Hematopoietic multipotent progenitor cell (in vitro differentiated cells): ENCODE data around the gene TARDBP. TPM values are rescaled to one million over a fixed set of nuclear protein-coding genes. Genes with fewer than 3 reads are reported as not detected.
"Not testable (repeated sequence)": the region's sequence is repeated elsewhere in the genome, so short reads cannot be mapped to it uniquely, and the experiment has no call there.

Experiments
- DNase-seq, 3 donors: peaks; one replicate each; pipeline ENCODE4 v3.0.0-alpha.2; 2011 to 2015; ENCODE audit warnings: low read depth in 2 of 3, low spot score in 2 of 3
- total RNA-seq: library from RNA; depleted of rRNA; stranded (reverse); fragments of >200 nt; gene quantifications from one replicate; pipeline ENCODE4 v1.2.3, GENCODE V29; 2012

TARDBP gene
- total RNA-seq, 1 donor, result 60.9 TPM

DNA sequence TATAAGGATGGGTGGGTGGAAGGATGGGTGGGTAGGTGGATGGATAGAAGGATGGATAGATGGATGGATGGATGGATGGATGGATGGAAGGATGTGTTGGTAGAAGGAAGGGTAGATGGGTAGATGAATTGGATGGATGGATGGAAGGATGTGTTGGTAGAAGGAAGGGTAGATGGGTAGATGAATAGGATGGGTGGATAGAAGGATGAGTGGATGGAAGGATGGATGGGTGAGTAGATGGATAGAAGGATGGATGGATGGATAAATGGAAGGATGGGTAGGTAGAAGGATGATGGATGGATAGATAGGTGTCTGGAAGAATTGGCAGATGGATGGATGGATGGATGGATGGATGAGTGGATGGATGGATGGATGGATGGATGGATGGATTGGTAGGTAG is 28.6 kb downstream of the TARDBP start:
- no peak for DNase-seq

DNA sequence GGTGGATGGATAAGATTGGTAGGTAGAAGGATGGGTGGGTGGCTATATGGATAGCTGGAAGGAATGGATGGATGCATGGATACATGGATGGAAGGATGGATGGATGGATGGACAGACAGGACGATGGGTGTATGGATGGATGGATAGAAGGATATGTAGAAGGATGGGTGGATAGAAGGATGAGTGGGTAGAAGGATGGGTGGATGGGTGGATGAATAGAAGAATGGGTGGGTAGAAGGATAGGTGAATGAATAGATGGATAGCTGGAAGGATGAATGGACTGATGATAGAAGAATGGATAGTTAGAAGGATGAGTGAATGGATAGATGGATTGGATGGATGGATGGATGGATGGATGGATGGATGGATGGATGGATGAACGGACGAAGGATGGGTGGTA is 29.6 kb downstream of the TARDBP start:
- DNase-seq, result no peak

DNA sequence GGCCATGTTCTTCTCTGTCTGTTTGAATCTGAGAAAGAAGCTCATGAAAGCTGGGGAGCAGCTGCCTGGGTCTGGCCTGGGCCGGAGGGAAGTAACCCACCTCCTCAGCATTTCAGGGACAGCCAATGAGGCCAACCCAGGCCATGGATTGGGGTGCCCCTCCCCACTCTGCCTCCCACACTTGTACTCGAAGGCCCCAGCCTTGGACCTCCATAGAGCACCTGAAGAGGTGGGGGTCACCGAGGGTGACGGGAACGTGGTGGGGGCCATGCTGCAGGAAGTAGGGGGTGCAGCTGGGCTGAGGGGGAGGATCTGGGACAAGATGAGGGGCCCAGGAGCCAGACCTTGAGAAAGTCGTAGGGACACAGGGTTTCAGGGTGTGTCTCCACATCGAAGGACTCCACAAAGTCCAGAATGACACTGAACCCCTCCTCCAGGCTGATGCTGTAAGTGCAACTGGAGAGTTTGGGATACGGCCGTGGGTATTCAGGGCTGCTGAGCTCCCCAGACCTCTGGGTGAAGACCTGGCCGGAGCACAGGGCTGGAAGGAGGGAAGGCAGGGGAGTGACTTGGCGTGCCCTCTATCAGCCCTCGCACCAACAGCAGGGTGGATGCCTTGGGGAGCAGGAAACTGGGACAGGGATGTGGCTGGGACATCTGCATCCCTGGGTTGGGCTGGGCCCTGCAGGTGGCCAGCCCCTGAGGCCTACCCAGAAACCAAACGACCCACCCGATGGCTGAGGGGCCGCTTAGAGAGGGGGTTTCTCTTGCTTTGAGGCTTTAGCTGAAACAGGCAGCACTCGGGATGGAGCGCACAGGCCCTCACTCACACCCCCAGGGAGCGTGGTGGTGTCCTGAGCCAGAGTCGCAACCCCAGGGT is 30.8 kb downstream of the TARDBP start:
- no peak for DNase-seq

DNA sequence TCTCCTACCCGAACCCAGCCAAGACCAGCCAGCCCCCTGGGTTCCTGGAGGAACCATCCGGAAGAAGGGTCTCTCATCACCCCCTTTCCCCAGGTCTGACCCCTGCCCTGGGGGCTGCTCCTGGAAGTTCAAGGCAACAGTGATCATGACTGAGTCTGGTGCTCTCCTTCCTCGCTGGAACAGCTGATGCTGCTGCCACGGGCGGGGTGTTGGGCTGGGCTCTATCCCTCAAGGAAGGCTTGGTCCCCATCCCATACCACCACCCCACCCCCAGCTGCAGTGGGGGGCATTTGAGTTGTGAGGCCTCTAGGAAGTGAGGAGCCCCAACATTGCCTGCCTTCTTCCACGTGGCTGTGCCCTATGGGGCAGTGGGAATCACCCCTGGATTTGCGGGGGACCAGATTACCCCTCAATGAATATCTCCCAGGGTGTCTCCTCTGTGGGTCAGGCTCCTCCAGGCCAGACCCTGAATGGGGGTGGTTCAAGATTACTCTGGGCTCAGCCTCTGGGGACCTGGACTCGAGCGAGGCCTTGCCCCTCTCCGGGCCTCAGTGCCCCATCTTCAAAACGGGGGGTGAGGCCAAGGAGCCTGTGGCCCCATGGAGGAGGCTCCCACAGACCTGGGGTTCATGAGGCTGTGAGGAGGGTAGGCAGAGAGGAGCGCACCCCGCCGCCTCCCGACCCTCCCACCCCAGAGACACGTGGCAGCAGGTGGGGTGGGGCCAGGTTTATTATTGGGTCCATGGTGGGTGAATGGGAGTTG is 31.8 kb downstream of the TARDBP start:
- DNase-seq, result no peak

DNA sequence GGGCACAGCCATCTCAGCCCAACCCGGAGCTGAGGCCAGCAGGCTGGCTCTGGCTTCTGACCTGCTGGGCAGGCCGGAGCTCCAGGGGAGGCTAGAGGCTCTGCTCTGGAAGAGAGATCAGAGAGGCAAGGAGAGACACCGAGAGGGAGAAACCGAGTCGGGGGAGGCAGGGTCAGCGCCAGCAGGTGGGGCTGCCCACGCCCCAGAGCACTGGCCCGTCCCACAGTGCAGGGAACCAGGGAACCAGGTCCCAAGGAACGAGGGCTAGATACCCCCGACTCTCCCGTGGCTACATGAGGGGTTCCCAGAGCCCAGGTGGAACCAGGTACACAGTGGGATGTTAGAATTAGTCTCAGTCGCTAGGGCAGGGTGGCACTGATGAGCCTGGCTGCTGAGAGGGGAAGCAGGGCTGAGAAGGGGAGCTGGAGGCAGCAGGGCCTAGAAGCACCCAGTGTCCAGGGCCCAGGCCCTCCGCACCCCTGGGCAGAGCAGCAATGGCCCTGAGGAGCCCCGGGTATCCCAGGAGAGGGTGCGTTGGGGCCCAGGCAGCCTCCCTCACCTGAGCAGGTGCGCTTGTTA is 32.5 kb downstream of the TARDBP start:
- DNase-seq, result no peak

DNA sequence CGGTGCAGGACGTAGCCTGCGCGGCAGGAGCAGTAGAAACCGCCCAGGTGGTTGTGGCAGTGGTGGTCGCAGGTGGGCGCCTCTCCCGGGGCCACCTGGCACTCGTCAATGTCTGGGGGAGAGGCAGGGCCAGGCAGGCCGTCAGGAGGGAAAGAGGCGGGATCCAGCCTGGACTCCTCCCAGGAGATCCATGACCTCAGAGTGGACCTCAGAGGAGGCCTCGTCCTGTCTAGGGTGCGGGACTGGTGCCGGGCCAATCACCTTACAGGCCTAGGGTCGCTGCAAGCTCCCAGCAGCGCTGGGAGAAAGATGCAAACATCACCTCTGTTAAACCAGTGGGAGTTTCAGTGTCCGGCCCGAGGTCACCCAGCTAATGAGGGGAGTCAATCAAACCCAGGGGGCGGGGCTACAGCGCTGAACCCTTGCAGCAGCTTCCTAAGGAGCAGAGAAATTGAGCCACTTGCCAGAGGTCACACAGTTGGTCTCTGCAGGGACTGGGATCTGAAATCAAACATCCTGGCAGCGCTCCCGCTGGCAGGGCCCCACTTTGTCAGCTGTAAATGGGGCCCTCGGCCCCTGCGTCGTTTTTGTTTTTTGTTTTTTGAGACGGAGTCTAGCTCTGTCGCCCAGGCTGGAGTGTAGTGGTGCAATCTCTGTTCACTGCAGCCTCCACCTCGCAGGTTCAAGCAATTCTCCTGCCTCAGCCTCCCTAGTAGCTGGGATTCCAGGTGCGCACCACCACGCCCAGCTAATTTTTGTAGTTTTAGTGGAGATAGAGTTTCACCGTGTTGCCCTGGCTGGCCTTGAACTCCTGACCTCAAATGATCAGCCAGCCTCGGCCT is 33.2 kb downstream of the TARDBP start:
- no peak for DNase-seq

DNA sequence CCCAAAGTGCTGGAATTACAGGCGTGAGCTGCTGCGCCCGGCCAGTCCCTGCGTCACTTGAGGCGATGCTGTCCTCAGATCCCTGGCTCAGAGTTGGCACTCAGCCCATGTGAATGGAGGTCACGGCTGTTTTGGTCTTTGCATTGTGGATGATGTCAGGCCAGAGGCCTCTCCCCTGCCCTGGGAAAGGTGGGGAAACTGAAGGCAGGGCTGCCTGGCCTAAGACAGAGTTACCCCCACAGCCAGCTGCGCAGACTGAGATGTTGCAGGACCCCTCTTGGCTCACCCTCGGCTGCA is 33.8 kb downstream of the TARDBP start:
- DNase-seq, result no peak

DNA sequence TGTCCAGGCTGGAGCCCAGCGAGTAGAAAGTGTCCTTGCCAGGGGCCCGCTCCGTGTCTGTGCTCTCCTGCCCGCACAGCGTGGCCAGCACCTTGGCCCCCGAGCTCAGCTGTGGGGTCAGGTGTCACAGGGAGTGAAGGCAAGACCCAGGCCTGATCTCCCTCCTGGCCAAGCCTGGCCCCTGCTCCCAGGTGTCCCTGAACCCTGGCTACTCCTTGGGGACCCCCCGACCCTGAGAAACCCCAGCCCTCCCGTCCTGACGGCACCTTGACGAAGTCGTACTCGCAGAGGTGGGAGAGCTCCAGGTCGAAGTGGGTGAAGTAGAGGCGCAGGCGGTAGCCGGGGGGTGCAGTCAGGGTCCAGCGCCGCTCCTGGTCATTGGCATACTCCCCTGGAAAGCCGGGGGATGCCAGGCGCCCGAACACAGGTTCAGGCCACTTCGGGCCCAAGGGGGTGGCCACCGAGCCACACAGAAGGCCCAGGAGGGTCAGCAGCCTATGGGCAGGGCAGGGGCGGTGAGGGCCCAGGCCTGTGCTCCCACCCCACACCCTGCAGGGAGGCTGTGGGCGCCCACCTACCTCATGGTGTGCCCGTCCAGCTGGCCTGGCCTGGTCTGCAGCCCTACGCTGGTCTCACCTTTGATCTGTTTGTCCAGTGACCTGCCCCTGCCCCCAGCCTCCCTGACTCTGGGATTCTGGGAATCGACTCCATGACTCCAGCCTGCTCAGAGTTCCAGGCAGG is 34.3 kb downstream of the TARDBP start, which contains the start of gene MASP2:
TSS of gene MASP2 (minus strand) at position 615 of the 741 bp plus-strand sequence. CDS start at position 583, 32 bp downstream.
- DNase-seq, result no peak

DNA sequence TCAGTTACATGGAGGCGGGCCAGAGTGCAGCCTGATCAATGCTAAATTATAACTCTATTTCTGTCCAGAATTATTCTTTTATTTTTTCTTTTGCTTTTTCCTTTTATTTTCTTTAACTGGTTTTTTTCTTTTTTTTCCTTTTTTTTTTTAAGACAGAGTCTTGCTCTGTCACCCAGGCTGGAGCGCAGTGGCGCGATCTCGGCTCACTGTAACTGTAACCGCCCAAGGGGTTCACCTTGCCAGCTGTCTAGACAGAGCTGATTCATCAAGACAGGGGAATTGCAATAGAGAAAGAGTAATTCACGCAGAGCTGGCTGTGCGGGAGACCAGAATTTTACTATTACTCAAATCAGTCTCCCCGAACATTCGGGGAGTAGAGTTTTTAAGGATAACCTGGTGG is 38.7 kb downstream of the TARDBP start:
- DNase-seq, result not testable (repeated sequence)

DNA sequence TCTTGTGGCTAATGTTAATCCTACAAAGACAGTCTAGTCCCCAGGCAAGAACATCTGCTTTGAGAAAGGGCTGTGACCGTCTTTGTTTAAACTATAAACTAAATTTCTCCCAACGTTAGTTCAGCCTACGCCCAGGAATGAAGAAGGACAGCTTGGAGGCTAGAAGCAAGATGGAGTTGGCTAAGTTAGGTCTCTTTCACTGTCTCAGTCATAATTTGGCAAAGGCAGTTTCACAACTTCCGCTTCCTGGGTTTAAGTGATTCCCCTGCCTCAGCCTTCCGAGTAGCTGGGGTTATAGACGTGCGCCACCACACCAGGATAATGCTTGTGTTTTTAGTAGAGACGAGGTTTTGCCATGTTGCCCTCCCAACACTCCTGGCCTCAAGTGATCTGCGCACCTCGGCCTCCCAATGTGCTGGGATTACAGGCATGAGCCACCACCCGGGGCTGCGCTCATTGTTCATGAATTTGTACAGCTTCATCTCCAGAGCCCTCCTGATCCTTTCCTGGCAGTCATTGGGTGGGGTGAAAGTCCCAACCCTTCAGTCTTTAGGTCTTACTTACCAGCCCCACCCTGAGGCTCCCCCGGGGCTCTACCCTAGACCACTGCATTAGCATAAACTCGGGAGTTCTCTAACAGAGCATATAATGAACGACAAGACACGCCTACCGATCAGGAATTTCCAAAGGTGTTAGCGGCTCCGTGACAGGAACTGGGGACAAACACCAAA is 39.5 kb downstream of the TARDBP start:
- no peak for DNase-seq

DNA sequence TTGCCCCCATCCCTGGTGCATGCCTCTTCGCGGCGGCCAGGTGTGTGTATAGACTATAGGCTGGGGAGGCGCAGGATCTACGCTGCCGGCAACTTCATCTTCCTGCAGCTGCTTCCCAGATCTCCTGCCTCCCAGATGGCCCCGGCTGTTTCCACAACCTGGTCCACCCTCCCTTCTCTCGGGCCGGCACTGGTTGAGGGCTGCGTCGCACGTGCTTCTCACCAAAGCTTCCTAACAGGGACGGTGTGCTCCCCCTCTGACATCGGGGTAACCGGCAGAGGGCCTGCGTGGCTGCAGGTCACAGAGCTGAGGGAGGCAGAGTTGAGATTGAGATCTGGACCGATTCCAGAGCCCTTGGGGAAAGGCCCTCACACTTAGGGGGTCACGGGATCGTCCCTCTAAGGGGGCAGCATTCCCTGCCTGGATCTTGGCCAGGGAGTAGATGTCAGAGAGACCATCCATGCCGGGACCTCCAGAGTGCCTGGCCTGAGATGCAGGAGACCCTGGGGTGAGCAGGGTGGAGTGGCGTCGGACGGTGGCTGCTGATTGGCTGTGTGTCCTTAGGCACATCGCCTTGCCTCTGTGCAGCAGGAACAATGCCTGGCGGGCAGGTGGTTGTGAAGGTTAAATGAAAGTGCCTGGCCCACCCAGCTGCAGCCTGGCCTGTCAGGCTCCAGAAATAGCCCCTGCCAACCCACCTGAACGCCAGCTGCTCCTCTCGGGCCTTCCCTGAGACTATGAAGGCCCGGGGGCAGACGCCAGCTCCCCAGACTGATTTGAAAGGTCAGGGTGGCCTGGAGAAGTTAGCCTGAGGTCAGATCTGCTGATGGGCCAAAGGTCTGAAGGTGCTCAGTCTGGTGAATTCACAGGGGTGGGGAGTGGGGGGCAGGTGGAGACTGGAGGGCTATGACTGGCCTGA is 40.6 kb downstream of the TARDBP start:
- DNase-seq, result no peak

DNA sequence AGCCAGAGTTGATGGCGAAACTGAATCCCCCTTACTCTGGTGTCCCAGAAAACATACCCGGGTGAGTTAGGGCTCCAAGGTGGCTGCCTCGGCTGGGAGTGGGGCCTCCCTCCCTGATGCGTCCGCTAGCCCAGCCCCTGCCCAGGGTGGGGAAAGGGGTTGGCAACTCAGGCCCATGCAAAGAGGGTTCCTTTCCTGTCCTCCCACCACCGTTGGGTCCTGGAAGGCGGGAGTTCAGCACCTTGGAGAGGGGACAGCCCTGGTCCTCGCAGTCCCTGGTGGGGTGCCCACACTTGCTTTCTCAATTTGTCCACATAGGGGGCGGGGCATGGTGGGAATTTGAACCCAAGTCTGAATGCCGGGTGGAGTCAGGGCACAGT is 41.3 kb downstream of the TARDBP start:
- DNase-seq, result no peak

DNA sequence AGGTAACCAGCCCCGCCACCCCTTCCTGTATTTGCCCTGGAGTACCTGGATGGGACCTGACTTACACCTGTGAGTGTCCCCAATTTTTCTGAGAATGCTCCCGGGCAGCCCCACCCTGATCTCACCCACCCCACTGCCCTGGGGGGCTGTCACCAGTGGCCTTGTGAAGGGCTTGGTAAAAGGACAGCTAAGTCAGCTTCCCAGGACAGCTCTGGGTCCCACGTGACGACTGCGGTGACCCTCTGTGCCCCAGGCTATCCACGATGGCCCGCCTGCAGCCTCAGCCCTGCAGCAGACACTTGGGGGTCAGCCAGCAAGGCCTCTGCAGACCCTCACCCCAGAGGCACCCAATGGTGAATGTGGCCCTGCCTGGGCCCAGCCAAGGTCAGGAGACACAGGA is 41.7 kb downstream of the TARDBP start:
- DNase-seq, result no peak

DNA sequence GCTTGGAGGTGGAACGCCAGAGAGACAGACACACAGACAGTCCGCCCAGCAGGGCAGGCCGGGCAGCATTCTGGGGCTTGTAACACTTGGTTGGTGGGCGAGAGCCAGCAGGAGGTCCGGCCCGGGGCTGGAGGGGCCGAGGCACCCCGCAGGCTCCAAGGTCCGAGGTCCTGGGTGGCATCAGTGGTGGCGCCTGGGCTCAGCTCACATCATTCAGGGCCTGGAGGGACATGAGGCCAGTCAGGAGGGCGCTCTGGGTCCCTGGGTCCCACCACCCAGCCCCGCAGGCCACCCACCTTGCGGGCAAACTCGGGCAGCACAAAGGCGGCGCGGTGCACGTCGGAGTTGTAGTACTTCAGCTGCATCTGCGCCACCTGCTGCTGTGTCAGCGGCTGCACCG is 42.2 kb downstream of the TARDBP start:
- DNase-seq, result no peak

DNA sequence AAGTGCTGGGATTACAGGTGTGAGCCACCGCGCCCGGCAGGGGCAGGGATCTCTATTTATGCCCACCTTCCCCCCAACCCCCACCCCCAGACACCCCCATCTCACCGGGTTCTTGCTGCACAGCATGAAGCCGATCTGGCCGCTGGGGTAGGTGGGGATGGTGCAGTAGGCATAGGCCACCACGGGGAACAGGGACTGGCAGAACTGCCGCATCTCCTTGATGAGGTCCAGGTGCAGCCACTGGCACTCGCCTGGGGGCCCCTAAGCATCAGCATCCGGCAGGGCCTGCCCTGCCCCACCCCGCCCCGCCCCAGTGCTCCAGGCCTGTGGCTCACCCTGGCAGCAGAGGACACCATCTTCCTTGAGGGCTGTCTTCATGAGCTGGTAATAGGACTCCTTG is 43.2 kb downstream of the TARDBP start:
- no peak for DNase-seq

DNA sequence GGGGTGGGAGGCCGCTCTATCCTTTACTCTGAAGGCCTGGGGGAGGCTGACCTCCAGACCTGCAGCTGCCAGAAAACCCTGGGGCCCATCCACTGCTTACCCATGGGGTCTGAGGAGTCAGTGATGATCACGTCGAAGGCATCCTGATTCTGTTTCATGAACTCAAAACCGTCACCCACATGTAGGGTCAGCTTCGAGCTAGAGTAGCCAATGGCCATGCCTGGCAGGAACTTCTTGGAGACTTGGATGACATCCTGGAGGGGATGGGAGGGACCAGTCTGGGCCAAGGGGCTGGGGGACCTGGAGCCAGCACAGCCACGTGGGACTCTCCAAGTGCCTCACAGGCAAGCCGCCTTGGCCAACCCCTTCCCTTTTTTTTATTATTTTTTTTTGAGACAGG is 44.0 kb downstream of the TARDBP start:
- DNase-seq, result no peak

DNA sequence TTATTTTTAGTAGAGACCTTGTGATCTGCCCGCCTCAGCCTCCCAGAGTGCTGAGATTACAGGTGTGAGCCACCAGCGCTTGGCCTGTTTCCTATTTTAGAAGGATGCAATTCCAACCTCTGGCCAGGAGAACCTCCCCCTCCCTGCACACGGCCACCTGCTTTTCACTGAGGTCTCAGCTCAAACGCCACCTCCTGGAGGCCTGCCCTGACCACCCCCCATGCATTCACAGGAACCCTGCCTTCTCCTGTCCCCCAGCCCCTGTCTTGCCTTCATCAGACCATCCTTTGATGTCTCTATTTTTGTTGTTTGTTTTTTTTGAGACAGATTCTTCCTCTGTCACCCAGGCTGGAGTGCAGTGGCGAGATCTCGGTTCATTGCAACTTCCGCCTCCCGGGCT is 45.0 kb downstream of the TARDBP start:
- DNase-seq, result no peak

DNA sequence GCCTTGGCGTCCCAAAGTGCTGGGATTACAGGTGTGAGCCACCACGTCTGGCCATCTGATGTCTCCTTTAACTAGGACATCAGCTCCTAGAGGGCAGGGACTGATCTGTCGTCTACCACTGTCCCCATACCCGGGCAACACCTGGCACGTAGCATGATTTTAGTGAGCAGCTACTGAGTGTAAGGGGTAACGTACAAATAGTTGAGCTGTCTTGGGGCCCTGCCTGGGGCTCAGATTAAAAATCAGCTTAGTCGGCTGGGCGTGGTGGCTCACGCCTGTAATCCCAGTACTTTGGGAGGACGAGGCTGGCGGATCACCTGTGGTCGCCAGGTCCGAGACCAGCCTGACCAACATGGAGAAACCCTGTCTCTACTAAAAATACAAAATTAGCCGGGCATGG is 45.6 kb downstream of the TARDBP start:
- DNase-seq, result no peak
